Stomach (tissue), 4 donors: ENCODE measurements around the gene CMTM7.

Experiments
- CTCF ChIP-seq, 7 experiments: fragments of 450-650 bp in 4 of 7; fragments of 200-600 bp in 3 of 7; sonication (generic) in 3 of 7; IDR thresholded peaks; one replicate each; pipeline ENCODE4 v1.5.1; 2016 to 2019; ENCODE audit warnings: antibody characterized with exemption in 7 of 7, control low read depth in 2 of 7, mild to moderate bottlenecking in 1 of 7
- EP300 ChIP-seq: sonication (generic); formaldehyde crosslinking; IDR thresholded peaks from one replicate; pipeline ENCODE4 v1.6.1; 2017; ENCODE audit warnings: antibody characterized with exemption
- POLR2A ChIP-seq, 4 donors: fragments of 450-650 bp; IDR thresholded peaks; one replicate each; pipeline ENCODE4 v1.6.1; 2016; ENCODE audit warnings: antibody characterized with exemption in 4 of 4, control low read depth in 2 of 4, mild to moderate bottlenecking in 1 of 4, moderate library complexity in 1 of 4
- POLR2AphosphoS5 ChIP-seq, 3 donors: sonication (generic); formaldehyde crosslinking; IDR thresholded peaks; one replicate each; pipeline ENCODE4 v1.6.1; 2016; ENCODE audit warnings: antibody characterized with exemption in 3 of 3

GRCh38 chr3:32460031-32460749 is 68.5 kb downstream of the CMTM7 start:
- TF ChIP-seq POLR2A (IDR thresholded peaks at IDR 0.05) = no peak
- TF ChIP-seq POLR2AphosphoS5 (IDR thresholded peaks at IDR 0.05) = no peak
- no peak for TF ChIP-seq CTCF (IDR thresholded peaks at IDR 0.05)
- no peak for TF ChIP-seq EP300
